NCI-H774 (cell line): ENCODE measurements around the gene USP2.

ENCODE experiments used
- DNase-seq: peaks from one replicate; lab custom pipeline; 2025; lab: John Stamatoyannopoulos, UW

USP2 gene

DNA sequence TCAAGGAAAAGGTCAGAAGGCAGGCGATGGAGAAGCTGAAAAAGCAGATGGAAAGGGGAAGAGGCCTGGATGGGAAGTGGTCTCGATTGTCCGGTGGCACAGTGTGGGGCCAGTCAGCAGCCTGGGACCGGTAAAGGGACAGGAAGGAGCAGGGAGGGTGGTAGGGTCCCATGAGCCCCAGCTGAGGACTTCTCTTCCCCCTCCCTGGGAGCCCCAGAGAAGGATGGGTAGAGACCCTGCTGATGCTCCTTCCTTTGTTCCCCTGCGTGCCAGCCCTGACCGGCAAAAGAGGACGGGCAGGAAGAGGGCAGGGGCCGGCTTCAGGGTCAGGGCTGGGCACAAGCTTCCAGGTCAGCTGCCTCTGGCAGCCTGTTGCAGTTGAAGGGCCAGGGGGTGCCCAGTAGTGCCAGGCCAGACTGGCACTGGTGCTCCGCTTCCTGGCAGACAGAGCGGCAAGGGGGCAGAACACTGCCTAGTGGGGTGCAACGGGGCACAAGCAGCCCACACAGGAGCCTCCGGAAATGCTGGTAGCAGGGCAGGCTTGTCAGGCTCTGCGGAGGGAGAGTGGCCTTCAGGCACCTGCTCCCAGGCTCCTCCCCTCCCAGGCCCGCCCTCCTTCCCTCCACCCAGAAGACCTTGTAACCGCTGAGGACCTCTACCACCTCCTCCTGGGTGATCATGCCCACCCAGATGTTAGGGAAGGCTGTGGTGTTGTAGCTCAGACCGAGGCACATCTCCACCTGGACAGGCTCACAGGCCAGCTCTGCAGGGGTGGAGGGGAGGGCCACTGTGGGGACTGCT, 40.1 kb downstream of the USP2 start:
- no peak for DNase-seq

DNA sequence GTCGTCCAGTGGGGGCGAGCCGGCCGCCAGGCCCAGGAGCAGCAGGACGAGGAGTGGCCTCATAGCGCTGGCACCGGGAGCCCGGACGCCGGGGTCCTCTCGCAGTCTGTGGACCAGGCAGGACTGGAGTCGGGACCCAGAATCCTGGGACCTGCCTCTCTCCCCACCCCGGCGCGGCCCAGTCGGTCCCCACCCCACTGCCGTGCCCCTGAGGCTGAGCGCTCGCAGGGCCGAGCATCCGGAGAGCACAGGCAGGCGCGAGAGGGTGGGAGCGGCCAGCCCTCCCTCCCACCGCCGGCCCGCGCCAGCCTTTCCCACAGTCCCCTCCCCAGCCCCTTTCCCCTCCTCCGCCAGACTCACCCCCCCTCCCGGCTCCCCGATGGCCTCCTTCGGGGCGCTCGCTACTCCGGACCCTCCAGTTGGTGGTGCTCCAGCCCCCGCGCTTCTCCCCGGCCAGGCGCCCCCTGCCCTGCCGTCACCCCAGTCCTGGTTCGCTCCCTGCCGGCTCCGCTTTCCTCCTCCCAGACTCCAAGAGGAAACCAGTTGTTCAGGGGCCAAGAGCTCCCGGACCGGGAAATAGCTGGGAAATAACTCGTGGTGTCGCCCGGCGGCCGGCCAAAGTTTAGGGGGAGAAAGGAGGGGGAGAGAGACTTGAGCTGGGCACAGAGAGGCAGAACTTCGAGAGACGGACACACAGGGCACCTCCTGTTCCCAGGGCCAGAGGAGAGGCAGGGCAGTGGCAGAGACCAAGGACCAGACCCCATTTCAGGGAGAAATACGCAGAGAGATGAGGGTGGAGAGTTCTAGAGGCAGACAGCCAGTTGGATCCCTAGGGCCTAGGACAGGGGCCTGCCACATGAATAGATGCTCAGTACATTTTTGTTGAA, 40.9 kb downstream of the USP2 start, which contains the start of gene C1QTNF5:
TSS of gene C1QTNF5 (minus strand) at position 549 of the 887 bp plus-strand sequence. CDS start at position 63, 486 bp downstream.
- DNase-seq, result no peak

DNA sequence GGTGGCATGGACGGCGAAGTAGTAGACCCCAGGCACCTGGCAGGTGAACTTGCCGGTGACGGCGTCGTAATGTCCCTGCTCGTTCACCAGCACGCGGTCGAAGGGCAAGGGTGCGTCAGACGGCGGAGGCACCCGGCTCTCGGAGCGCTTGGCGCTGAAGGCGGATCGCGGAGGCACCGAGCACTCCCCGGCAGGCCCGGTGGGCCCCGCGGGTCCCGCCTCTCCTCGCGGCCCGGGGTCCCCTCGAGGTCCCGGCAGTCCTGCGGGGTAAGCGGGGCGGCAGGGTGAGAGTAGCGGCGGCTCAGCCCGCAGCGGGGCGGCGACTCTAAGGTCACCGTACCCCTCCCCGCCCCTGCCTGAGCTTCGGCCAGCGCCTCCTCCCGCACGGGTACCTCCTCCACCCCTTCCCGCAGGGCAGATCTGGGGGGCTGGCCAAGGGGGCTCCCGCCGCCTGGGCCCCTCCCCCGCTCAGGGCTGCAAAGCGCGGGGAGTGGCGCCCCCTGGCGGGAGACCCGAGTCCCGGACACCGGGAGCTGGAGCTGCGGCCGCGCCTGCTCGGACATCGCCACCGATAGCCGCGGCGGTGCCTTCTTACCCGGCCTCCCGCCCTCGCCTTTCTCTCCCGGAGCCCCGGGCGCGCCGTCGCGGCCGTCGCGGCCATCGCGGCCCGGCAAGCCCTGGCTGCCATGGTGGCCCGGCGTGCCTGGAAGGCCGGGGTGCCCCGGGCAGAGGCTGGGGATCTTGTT, 41.7 kb downstream of the USP2 start:
- DNase-seq, result peak; percentile 45

DNA sequence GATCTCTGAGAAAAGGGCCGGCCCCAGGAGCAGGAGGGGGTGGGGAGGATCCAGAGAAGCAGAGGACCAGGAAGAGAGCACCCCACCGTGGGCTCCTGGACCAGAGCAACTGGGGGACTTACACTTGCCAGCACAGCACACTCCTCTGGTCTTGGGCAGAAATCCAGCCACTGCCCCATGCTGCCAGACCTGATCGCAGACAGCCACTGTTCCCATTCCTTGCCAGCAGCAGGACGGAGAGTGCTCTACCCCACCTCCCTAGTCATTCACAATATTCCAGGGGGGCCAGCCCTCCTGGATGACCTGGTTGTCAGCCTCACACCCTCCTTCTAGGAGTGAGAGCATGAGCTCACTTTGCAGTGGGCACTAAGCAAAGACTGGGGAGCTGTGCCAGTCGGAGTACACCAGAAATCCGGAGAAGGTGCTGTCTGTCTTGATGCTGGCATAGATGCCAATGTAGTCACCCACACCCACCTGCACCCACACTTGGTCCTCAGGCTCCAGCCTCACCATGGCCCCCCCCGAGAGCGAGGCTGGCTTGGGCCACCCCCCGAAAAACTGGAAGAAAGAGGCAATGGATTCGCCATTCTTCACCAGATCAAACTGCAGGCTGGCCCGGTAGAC, 42.4 kb downstream of the USP2 start:
- no peak for DNase-seq

DNA sequence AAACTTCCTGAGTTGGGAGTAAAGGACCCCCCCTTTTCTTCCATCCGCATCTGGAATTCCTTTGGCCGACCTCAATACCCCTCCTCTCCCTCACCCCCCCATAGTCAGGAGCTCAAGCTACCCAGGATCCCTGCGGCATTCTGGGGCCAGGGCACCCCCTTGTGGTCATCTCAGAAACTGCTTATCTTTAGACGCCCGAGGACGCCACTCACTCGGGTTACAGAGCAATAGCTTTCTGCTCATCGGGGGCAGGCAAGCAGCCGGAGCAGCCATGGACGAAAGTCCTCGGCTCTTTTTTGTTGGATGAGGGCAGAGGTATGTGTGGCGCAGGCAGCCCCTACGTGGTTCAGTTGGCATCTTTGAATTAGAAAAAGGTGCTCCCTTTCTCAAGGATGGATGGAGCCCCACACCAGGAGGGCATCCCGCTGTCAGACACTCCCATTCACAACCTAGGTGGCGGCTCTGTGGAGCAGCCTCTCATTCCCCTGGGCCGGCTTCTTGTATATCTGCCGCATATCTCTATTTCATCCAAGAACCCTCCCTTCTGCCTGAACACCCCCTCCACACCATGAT, 43.1 kb downstream of the USP2 start:
- DNase-seq, result peak; percentile 49

DNA sequence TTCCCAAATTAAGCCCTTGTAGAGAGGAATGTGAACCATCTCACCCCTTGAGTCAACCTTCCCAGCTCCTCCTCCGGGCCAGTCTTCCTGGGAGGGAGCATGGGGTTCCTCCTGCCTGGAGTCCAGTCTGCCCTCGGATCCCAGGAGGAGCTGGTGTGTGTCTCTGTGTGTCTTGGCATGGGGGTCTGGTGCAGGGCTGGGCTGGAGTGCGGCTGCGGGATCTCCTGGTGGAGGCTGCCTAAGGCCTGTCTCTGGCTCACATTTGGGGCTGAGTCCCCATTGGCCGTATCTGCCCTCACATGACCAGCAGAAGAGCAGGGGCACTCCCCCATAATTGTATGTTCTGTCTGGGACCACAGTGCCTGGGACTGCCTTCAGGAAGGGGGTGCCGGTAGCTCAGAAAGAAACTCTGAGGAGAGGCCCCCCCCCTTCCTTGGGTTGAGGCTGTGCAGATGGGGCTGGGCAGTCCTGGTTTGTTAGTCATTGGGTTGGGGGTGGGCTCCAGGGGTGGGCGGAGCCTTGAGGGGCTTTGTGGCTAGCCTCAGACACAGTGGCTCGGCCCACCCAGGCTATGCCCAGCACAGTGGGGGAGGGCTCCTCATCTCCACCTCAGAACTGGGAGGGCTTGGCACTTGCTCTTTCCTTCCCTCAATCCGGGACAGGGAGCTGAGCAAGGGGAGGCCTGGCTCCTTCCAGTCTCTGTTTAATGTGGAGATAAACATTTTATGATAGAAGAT, 43.7 kb downstream of the USP2 start:
- no peak for DNase-seq

DNA sequence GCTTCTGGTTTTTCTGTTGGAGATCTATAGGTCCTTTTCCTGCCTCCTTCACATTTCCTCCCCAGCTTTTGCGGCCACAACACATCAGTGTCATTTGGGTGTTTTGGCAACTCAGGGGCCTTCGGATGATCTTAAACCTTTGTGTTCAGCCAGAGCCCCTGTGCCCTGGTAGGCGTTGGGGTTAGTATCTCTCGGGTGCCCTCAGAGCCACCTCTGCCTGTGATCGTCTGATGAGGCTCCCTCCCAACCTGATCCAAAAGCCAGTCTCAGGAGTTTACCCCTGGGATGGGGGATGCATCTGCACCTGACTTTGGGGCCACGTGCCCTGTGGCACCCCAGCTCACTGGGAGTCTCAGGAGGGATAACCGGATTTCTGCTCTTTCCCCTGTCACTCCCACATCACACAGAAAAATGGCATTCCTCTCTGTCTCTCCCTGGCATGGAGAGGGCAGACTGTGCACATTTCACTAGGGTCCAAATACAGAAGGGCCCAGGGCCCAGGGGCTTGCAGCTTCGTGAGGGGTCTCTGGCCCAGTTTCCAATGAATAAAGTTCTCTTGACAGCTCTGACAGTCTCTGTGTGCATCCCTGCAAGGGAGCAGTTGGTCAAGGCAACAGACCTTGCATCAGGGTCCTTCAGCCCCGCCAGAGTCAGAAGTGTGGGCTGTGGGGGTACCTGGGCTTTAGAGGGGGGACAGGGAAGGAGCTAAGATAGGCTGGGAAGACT, 44.6 kb downstream of the USP2 start:
- no peak for DNase-seq

DNA sequence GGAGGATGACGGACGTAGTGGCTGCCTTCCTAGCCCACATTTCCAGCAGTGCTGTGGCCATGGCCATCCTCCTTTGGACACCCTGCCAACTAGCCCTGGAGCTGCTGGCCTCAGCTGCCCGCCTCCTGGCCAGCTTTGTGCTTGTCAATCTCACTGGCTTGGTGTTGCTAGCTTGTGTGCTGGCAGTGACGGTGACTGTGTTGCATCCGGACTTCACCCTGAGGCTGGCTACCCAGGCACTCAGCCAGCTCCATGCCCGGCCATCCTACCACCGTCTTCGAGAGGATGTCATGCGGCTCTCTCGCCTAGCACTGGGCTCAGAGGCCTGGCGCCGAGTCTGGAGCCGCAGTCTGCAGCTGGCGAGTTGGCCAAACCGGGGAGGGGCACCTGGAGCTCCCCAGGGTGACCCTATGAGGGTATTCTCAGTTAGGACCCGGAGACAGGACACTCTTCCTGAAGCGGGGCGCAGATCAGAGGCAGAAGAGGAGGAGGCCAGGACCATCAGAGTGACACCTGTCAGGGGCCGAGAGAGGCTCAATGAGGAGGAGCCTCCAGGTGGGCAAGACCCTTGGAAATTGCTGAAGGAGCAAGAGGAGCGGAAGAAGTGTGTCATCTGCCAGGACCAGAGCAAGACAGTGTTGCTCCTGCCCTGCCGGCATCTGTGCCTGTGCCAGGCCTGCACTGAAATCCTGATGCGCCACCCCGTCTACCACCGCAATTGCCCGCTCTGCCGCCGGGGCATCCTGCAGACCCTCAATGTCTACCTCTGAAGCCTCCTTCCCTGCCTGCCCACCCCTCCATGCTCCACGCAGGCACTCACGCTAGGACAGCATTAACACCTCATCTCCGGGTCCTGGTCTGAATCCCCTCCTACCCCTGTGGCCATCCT, 45.6 kb downstream of the USP2 start:
- no peak for DNase-seq

DNA sequence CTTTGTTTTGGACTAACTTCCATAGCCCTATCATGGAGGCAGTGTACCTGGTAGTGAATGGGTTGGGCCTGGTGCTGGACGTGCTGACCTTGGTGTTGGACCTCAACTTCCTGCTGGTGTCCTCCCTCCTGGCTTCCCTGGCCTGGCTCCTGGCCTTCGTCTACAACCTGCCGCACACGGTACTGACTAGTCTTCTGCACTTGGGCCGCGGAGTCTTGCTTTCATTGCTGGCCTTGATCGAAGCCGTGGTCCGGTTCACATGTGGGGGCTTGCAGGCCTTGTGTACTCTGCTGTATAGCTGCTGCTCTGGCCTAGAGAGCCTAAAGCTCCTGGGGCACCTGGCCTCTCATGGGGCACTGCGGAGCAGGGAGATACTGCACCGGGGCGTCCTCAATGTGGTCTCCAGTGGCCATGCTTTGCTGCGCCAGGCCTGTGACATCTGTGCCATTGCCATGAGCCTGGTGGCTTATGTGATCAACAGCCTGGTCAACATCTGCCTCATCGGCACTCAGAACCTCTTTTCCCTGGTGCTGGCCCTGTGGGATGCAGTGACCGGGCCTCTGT, 46.3 kb downstream of the USP2 start:
- DNase-seq, result no peak

DNA sequence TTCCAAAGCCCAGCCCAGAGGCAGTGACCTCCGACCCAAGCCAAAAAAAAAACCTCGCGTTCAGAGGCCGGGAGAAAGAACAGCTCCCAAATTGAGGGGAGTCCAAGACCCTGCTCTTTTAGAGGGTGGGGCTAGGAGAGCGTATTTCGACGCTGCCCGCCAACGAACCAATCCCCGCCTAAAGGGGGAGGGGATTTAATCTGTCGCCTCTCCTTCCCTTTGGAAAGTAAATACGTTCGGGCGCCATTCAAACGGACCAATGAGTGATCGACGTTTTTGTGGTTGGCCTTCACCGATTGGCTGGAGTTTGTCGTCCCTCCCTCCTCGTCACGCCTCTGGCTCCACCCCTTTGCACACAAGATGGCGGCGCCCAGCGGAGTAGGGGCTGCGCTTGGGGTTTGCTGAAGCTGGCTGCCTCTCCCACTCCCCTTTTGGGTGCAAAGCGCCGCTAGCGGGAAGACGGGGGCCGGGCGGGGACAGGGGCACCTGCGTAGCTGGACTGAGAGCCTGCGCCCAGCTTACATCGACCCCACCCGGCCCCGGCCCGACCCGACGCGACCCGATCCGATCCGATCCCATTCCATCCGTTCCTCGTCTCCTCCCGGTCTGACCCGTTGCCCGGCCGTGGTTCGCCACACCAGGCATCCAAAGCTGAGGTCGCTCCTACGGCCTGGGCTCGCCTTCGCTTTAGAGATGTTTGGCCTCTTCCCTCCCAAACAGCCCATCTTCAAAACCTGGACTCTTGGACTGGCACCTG, 47.1 kb downstream of the USP2 start, which contains the start of gene RNF26:
TSS of gene RNF26 (plus strand) at position 354 of the 757 bp plus-strand sequence. CDS start 596 bp downstream, outside the sequence.
- DNase-seq, result peak; percentile 97

DNA sequence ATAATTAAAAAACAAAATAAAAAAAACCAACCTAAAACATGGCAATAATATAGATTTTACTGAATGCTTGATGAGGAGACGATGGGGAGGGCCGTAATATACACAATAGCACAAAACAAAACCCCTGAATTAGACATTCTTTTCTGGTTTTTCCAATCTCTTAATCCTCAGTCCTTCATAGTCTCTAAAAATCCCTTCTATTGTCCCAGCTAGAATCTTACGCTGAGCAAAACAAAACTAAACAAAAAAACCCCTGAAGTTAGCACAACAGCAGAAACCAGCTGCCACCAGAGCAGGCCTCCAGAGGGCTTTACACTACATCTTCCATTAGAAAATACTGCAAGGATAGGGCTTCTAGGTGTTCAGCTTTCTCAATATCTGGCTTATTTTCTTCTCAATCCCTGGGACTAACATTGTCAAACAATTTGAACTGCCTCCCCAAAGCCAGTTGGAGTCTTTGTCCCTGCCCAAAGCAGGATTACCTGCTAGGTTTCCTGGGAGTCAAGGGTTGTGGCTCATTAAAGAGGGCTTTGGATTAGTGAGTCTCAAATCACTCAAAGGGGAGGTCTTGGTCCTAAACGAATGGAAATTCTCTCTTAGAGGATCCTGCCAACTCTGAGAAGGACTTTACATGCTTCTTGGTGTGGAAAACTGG, 49.3 kb downstream of the USP2 start:
- DNase-seq, result no peak

DNA sequence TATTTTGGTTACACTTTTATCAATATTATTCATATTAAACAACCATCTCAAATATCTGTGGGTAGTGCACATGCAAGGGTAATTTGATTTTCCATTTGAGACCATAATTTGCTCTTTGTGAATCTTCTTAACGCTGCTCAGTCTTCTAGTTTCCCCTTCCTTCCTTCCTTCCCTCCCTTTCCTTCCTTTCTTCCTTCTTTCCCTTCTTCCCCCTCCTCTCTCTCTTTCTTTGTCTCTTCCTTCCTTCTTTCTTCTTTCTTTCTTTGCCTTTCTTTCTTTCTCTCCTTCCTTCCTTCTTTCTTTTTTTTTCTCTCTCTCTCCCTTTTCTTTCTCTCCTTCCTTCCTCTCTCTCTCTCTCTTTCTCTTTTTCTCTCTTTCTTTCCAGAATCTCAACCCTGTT, 51.3 kb downstream of the USP2 start:
- no peak for DNase-seq

DNA sequence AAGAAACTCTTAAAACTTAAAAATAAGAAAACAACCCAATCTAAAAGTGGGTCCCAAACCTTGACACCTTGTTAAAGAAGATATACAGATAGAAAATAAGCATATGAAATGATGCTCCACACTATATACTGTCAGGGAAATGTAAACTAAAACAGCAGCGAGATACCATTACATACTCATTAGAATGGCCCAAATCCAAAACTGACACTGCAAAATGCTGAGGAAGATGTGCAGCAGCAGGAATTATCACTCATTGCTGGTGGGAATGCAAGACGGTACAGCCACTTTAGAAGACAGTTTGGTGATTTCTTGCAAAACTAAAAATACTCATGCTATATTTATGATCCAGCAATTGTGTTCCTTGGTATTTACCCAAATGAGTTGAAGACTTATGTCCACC, 52.2 kb downstream of the USP2 start:
- no peak for DNase-seq

DNA sequence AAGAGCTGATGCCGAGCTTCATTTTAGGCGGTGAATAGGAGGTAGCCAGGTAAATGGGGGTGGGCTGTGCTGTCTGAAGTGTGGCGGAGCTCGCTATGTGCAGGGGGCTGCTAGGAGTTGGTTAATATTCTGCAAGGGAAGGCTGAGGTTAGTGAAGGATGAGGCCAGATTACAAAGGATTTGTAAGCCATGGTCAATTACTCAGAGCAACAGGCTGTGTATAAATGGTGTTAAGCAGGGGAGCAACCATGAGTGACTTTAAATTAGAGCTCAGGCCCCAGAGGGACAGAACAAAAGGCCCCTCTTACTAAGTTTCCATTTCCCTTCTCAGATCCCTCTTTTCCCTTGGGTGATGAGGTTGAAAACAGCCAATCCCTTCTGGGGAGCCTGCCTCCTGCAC, 57.3 kb downstream of the USP2 start:
- no peak for DNase-seq

DNA sequence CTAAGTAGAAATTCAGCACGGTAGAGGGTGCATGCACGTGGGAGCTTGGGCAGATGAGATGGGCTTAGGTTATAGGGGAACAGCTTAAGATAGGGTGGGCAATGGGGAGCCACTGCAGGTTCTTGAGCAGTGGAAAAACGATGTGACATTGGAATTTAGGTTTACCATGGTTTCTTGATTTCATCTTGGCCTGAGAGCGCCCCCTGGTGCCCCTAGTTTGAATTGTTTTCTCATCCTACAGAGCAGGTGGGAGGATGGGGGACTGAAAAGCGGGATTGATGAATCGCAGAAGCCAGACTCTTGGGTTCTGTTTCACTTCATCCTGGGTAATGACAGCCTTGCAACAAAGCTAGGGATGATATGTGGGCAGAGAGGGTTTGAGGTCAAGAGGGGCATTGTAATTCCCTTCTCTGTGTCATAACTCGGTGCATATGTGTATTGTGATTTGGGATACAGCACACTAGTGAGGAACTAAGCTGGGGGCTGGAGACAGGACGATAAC, 57.9 kb downstream of the USP2 start:
- peak; percentile 46 for DNase-seq

DNA sequence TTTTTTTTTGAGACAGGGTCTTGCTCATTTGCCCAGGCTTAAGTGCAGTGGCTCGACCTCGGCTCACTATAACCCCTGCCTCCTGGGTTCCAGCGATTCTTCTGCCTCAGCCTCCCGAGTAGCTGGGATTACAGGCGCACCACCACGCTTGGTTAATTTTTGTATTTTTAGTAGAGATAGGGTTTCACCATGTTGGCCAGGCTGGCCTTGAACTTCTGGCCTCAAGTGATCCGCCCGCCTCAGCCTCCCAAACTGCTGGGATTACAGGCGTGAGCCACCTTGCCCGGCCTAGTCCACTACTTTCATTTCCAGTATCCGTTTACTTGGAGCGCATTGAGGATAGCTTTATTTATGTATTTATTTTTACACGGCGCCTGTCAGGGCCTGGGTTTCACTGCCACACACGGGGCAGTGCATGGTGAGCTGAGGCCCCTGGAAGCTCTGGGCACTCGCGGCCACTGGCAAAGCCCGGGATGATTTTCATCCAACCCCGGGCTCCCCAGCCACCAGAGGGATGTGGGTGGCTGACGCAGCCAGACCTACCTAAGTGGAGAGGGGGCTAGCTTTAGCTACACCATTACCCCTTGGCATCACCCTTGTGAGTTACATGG, 58.5 kb downstream of the USP2 start:
- no peak for DNase-seq

DNA sequence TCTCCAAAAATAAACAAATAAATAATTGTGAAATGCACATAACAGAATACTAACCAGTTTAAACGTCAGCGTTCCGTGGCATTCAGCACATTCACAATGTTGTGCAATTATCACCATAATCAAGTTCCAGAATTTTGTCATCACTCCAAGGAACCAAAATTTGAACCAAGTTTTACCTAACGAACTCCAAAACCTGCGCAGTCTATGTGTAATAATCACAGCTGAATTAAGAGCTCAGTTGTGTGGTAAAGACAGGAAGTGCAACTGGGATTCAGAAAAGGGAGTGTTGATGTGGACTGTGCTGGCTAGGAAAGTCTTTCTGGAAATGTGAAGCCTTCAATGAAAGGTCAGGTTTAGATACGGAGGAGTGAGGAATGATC, 59.1 kb downstream of the USP2 start:
- DNase-seq, result no peak
